NCI-H524 treated with DMSO at 0.1 percent for 48 hours (cell line): ENCODE measurements around the gene EFR3B.
"Not testable (repeated sequence)": the region's sequence is repeated elsewhere in the genome, so short reads cannot be mapped to it uniquely, and the experiment has no call there.

Experiments
- DNase-seq: peaks from one replicate; lab custom pipeline; 2025; lab: John Stamatoyannopoulos, UW

The EFR3B gene

DNA sequence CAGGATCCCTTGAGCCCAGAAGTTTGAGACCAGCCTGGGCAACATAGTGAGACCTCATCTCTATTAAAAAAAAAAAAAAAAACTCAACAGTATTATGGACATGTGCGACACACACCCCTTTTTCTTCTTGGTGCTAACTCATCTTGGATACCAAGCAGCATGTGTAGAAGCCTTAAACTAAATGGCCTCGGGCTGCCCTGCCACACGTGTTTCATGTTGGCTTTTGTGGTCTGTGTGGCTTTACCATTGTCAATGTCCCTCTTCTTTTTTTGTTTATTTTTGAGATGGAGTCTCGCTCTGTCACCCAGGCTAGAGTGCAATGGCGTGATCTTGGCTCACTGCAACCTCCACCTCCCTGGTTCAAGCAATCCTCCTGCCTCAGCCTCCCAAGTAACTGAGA lies 109.1 kb downstream of the EFR3B start:
- not testable (repeated sequence) for DNase-seq

DNA sequence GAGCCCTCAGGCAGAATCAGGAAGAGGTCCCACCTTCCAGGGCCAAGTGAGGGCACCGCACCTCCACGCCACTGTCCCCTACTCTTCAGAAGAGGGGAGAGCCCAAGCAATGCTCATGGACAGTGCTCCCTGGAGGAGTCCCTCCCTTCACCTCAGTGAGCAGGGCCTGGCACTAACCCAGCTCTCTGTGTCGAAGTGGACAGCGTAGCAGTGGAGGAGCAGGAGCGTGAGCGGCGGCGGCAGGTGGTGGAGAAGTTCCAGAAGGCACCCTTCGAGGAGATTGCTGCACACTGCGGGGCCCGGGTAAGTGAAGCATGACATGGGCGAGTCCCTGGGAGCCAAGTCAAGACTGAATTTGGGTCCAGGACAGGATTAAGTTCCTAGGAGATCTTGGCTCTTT lies 109.8 kb downstream of the EFR3B start:
- DNase-seq = no peak

DNA sequence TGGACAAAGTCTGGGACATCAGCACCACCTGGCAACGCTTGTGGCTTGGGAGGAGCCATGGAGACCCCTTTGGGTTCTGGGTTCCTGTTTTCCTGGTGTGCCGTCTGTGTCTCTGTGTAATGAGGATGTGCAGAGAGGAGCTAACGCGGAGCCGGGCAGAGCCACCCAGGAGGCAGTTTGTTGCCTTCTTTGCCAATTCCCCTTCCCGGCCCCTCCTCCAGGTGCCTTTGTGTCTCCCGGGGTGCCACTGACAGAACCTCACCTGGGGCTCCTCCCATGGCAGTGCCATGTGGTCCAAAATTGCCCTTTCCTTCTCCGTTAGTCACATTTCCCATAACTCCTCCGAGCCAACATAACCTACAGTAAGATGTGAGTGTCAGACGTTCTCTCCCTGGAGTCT lies 113.5 kb downstream of the EFR3B start:
- no peak for DNase-seq

DNA sequence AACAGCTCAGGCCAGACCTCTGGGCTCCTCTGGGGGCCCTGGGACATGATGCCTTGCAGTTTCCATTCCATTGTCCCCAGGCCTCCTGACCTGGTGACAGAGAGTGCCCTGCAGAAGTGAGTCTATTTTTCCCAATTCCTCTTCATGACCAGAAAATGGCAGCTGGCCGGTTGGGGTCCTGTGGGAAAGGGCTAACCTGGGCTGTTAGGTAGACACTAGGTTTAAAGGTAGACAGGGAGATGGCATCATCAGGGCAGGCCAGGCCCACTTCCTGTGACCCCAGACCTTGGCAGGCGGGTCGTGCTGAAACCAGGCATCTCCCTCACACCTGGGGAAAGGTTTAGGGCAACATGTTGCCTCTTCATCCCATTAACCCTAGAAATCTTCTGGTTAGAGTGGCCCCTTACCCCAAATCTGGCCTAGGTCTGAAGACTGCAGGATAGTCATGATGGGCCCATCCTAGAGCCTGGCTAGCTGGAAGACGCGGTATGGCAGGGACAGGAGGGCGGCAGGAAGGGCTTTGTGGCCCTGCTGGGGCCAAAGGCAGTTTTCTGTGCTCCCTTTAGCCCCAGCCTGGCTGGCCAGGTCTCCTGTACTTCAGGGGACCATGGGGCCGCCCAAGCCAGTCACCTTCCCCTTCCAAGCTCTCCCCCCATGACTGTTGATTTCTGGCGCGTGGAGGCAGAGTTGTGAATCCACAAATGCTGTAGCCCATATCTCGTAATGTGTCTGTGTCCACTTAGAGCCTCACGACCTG lies 116.4 kb downstream of the EFR3B start:
- DNase-seq = no peak

DNA sequence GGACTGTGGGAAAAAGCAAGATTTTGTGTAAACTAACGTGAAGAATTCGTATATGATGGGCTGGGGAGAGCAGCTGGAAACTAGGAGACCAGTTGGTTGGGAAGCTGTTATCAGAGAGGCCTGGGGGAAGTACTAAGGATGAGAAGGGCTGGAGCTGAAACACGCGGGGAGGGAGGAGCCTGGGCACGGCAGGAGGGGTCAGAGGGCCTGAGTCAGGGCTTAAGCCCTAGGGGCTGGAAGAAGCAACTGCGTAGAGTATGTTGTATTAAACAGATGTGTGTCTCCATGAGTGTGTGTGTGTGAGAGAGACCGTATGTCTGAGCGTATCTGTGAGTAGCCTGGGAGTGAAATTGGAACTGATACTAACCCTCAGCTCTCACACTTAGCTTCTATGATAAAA lies 118.1 kb downstream of the EFR3B start:
- DNase-seq = peak; percentile 17

DNA sequence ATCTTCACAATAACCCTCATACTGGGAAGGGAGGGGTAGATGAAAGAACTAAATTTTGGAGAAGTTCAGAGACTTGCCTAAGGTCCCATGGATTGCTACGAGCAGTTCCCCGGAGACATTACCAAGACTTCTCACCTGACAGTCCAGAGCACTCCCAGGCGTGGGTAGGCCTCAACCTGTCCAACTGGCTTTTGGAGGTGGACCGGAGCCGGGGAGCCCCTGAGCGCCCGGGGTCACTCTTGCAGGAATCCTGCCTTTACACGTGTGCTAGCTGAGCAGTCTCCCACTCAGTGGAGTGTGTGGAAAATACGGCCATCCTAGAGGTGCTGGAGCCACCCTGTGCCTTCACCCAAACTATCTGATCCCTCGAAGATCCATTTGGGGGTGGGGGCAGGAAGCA lies 118.5 kb downstream of the EFR3B start:
- DNase-seq = no peak

DNA sequence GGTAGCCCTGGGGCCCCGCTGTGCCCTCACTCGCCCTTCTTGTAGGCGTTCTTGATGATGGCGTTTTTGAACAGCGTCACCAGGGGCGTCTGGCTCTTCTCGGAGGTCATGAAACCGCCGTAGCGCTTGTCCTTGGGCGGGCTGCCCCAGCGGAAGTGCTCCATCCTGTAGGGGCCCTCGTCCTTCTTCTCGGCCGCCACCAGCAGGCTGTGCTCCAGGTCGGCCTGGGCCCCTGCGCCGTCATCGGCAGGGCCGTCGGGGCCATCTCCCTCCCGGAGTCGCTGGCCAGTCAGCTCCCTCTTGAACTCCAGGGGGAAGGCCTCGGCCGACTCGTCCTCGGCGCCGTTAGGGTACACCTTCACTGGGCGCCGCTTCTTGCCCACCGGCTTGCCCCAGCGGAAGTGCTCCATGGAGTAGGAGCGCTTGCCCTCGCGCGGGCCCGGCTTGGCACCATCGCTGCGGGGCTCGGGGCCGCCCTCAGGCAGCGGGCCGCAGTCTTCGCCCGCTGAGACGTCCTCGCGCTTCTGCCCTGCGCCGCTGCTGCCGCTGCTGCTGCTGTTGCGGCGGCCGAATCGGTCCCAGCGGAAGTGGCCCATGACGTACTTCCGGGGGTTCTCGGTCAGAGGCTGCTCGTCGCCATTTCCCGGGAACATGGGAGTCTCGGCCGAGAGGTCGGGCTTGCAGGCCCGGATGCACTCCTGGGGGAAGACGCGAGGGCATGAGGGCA lies 119.3 kb downstream of the EFR3B start:
- DNase-seq = no peak

DNA sequence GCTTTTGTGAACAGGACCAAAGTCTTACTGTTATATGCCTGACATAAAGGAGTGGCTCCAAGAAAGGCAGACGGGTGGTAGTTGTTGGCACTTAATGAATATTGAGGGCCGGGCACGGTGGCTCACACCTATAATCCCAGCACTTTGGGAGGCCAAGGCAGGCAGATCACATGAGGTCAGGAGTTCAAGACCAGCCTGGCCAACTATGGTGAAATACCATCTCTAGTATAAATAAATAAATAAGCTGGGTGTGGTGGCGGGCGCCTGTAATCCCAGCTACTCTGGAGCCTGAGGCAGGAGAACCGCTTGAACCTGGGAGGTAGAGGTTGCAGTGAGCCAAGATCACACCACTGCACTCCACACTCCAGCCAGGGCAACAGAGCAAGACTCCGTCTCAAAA lies 120.2 kb downstream of the EFR3B start:
- not testable (repeated sequence) for DNase-seq

DNA sequence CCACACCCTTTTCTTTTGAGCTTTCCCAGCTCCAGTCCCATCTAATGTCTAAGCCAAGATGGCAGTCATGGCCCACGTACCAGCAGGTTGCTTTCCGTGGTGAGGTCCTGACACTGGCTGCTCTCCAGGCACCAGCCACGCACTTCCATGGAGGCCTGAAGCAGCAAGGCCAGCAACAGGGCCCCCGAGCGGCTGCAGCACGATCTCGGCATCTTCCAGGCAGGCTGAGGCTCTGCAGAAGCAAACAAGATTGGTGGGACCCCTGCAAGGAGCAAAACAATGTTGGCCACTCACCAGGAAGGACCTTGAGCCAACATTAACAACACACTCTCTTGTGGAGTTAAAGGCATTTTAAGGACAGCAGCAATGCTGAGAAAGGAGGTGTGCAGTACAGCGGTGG lies 122.7 kb downstream of the EFR3B start:
- no peak for DNase-seq

DNA sequence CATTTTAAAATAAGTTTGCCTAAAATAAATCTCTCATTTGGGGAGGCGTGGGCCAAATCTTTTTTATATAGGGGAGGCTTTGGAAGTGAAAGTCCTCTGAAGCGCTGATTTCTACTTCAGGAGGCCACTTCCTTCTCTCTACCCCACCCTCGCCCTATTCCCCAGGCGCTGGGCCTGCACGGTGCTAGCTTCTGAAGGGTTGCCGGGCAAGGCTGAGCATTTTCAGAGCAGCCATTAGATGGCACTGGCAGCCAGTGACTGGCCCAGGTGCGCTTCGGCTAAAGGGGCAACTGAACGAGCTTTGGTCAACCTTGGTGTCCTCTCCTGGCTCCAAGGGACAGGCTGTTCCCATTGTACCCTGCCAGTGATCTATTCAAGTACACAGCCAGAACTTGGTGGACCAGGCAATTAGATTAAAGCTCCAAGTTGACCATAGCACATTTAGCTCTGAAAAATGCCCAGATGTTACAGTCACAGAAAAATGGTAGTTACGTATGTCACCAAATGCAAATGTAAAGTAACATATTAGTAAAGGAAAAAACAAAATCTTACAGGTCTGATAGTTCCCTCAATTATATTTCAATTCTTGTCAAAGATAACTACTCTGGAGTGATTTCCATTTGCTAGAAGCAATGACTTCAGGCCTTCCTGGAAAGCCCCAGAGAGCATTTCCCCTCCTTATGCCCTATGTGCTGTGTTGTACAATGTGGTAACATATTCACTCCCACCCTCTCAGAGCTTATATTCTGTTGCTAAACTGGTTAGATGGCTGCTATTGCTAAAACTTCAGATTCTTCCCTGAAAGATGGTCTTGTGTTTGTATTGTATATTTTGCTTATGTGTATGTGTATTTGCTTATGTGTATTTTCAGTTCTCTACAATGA lies 124.4 kb downstream of the EFR3B start:
- no peak for DNase-seq

DNA sequence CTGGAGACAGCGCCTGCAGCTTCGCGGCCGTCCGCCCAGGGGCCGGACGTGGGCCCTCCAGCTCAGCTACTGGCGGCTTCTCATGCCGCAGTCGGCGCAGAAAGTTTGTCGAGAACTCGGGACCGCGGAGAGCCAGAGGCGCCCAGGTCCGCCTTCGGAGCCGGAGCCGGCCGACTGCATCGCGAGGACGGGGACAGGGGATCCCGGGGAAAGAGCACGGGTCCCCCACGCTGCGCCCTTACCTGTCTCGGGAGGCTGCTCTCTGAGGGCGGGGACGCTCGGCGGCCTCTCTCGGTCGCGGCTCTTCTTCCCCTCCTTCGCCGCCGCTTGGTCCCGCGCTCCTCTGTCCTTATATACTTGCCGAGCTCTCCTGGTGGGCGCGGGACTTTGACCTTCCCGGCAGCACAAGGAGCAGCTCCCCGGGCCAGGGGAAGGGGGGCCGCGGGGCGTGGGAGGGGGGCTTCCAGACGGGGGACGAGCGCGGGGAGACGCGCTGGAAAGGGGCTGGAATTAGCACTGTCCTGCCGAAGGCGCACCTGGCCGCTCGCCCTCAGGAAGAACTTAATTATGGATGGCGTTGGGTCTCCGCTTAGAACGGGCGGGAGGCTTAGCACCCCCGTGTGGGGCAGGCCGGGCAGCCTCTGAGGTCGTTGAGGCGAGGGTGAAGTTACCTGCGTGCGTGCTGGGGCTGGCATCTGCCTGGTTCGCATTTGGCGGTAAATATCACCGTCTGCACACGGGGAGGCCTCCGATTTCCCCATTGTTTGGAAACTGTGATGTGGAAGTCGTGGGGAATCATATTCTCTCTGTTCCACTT lies 126.6 kb downstream of the EFR3B start, which contains the start of gene POMC:
POMC (minus strand) TSS at position 325 of the 817 bp plus-strand sequence. CDS start 3,808 bp downstream, outside the sequence.
- no peak for DNase-seq

DNA sequence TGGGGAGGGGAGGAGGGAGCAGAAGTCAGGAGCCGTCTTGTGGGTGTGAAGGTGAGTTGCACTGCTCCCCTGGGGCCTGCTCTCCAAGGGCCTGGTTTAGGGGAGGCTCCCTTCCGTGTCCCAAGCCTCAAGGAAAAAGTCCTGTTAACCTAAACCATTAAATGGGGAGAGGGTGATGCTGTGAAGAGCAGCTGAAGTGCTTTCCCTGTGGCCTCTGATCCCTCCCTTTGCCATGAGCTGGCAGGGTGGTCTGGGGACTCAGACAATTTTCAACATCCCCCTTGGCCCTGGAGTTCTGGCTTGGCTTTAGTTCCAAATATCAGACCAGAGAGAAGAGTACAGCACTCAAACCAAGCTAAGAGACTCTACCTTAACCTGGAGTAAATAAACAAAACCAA lies 127.2 kb downstream of the EFR3B start:
- no peak for DNase-seq

DNA sequence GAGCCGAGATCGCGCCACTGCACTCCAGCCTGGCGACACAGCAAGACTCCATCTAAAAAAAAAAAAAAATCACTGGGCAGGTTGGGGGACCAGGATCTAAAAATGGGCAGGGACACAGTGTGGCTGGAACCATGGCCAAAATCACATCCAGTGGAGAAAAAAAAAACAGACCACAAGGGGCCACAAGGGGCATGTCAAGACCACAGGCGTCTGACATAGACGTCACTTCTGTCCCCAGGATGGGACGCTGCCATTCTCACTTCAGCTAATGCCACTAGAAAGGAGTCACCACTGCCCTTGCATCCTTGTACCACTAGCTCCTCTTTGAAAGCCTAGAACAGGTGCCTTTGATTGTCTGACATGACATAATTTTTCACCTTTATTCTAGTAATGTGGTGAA lies 129.0 kb downstream of the EFR3B start:
- DNase-seq = no peak

DNA sequence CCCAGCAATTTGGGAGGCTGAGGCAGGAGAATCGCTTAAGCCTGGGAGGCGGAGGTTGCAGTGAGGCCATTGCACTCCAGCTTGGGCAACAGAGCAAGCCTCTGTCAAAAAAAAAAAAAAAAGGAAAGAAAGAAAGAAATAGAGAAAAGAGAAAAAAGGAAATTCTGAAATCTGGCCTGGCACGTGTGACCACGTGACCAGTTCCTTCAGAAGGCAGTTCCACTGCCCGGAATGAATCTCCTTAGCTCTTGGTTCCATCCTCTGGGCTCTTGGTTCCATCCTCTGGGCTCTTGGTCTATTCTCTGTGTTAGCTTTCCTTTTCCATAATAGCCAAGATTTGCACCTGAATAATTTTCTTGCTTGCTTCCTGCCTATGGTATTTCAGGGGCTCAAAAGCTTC lies 131.8 kb downstream of the EFR3B start:
- DNase-seq = no peak

DNA sequence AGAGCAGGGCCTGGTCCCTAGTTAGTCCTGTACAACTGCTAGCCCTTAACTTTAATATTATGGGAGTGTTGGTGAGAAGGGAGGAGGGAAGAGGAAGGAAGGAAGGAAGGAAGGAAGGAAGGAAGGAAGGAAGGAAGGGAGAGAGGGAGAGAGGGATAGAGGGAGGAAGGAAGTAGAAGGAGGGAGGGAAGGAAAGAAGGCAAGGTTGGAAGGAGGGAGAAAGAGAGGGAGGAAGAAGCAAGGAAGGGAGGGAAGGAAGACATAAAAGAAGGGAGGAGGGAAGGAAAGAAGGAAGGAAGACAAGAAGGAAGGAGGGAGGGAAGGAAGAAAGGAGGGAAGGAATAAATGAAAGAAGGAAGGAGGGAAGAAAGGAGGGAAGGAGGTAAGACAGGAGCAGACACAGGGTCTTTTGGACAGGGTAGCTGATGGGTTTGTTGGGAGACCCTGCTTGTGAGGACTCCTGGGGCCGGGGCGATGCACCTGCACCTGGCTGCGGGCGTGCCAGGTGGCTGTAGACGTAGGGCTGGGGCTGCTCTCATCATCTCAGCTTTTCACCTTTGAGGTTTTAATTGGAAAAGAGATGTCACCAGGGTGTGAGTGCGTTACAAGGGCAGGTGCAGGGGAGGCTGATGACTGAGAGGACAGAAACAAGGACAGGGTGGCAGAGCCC lies 132.5 kb downstream of the EFR3B start:
- no peak for DNase-seq

DNA sequence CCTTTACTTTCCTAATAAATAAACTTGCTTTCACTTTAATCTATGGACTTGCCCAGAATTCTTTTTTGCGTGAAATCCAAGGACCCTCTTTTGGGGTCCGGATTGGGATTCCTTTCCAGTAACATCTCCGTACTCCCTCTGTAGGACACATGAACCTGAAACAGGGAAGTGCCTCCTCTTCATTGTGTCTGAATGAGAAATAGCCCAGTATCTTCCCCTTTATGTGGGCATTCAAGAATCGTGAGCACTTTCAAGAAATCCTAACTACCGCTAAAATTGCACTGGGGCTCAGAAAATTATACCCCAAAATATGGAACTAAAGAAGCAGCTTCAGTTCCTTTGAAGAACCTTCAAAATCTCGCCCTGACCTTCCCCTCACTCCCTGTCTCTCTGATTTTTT lies 134.3 kb downstream of the EFR3B start:
- no peak for DNase-seq

DNA sequence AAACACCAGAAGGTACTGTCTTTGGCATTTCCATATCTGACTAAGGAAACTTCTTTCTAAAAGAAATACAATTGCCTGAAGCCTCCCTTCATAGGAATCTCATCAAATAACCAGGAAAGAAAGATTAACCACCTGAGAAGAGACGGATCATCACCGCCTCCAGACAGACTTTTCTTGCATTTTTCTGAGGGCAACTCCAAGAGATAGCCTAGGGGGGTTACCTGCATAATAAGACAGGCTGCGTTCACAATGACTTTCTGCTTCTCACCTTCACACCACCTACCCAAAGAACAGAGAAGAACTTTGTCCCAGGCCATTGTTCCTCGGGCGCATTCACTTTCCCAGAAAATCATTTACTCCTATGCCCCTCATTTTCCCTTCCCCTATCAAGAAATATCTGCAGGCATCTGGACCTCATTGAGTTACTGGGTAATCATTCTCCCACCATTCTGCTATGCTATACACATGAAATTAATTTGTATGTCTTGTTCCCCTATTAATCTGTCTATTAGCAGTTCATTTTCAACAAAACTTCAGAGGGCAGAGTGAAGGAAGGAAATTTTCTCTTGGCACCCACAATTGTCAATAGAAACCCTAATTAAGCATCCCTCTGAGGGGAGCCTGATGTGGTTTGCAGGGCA lies 134.8 kb downstream of the EFR3B start:
- DNase-seq = no peak

DNA sequence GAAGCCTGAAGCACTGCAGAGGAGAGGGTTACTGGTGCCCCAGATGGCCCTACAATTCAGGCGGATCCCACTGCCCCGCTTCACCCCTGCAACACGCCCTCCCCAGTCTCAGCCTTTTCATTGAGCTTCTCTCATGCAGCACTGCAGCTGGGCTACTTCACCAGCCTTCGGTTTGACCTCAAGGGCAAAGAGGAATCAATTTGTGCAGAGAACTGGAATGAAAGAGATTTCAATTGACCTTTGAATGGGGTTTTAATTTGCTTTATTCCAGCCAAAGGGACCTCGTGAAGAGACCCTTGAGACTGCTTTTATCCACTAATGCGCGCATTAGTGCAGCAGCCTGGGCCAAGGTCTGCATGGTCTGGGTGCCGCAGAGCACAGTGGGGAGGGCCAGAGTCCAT lies 135.3 kb downstream of the EFR3B start:
- DNase-seq = no peak

DNA sequence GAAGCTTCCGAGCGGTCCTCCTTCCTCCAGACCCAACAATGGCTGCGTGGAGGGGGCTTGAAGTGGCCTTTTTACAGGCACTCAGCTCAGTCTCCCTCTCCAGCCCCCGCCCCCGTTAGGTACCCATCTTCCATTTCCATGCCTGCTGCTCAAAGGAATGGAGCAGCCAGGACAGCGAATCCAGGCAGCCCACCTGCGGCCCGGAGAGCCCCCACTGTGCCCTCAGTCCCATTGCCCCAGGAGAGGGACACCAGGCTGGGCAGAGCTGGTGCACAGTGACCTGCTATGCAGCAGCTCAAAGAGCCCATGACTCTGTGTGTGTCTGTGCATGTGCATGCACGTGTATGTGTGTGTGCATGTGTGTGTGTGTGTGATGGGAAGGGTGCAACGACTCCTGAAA lies 137.1 kb downstream of the EFR3B start:
- no peak for DNase-seq

DNA sequence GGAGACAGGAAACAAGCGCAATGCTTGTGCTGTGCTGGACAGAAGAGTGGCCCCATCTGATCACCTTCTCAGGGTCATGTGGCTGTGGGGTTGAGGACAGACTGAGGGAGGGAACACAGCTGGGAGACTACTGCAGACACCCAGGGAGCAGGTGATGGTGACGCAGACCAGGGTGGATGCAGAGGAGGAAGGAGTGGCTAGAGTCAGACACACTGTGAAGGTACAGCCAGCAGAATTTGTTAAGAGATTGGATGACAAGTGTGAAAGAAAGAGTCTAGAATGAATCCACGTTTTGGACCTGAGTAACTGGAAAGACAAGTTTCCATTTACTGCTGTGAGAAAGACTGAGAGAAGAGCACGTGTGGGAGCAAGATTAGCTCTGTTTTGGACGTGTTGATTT lies 142.4 kb downstream of the EFR3B start:
- no peak for DNase-seq
